ENCODE data around the gene UVRAG.
"Not testable (repeated sequence)": the region's sequence is repeated elsewhere in the genome, so short reads cannot be mapped to it uniquely, and the experiment has no call there.

Gene UVRAG

DNA sequence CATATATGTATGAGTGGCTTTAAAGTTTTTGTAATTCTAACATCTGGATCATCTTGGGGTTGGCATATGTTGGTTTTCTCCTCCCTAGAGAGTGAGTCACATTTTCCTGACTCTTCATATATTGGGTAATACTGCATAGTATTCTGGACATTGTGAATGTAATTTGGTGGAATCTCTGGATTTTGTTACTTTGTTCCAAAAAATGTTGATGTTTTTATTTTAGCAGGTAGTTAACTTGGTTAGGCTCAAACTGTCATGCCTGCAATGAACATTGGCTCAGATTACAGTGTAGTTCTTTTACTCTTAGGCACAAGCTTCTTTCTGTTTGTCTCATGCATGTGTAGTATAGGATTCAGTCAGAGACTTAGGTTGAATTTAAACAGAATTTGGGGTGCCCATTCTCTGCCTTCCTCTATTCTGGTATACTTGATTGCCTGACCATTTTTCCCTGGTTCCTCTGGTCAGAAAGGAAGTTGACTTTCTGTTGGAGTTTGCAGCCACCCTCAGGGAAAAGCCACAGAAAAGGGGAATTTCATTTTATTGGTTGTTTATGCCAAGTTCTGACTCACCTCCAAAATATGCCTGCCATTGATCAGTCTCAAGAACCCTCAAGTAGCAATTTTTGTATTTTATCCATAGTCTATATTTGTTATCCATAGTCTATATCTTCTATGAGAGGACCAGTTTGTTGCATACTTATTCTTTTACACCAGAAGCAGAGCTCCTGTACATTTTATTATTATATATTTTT, 151.7 kb downstream of the UVRAG start:
- FAIRE-seq (peak; percentile 97), DNase-seq (ENCODE audit: insufficient read length, low spot score) (peak; percentile 5)
- TF ChIP-seq POLR2A (IDR thresholded peaks at IDR 0.05; ENCODE audit: low read depth, low read length) = no peak

DNA sequence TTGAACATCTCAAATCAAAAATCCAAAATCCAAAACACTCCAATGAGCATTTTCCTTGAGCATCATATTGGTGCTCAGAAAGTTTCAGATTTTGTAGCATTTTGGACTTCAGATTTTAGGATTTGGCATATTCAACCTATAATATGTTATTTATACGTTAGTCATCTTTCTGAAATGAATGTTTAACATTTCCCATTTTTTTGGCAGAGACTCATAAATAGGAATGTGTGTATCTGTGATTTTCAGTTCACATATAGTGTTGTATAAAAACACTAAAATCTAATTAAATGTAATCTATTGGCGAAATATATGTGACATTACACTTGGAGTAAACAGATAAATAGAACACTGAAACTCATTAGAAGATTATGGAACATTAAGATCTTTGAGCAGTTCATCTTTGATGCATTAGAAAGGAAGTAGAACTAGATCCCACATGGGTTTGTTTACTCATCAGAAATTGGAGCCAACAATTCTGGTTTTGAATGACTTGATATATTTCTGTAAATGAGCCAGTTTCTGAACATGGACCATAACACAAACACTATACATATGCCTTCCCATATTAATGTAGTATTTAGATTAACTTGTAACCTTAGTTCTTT, 153.1 kb downstream of the UVRAG start:
- no peak for TF ChIP-seq POLR2A (IDR thresholded peaks at IDR 0.05; ENCODE audit: low read depth, low read length)
- DNase-seq (ENCODE audit: insufficient read length, low spot score) (no peak), FAIRE-seq (peak; percentile 80)

DNA sequence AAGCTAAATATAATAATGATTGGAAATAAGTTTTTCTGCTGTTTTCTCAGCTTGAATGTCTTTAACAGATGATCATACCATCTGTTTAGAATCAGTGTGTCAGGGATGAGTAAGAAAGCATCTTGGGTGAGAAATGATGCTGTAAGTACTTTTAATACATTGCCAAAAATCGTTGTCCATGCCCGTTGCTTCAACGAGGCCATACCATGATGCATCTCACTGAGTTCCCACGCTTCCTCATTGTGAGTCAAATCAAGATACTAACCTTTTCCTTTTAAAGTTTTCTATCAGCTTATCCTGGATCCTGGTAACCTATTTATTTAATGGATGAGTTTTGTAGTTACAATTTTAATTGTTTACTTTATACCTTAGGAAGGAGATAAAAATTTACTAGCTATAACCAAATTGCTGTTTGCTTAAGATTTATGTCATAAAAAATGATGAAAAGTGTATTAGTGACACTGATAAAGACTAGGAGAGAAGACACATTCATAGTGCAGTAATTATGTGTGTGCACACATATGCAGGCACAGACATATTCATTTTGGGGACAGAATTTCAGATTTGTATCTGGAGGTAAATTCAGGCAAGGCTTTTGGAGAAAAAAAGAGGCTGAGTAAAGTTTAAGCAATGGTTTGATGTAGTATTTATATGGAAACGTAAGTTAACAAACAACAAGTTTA, 154.8 kb downstream of the UVRAG start:
- TF ChIP-seq POLR2A (IDR thresholded peaks at IDR 0.05; ENCODE audit: low read depth, low read length) = no peak
- FAIRE-seq = no peak

DNA sequence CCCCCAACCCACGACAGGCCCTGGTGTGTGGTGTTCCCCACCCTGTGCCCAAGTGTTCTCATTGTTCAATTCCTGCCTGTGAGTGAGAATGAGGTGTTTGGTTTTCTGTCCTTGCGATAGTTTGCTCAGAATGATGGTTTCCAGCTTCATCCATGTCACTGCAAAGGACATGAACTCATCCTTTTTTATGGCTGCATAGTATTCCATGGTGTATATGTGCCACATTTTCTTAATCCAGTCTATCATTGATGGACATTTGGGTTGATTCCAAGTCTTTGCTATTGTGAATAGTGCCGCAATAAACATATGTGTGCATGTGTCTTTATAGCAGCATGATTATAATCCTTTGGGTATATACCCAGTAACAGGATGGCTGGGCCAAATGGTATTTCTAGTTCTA, 158.7 kb downstream of the UVRAG start:
- DNase-seq (ENCODE audit: insufficient read length, low spot score); FAIRE-seq: not testable (repeated sequence)

More for the DNA sequence above, 154.8 kb downstream of the UVRAG start:
- no peak for DNase-seq (ENCODE audit: insufficient read length, low spot score)

DNA sequence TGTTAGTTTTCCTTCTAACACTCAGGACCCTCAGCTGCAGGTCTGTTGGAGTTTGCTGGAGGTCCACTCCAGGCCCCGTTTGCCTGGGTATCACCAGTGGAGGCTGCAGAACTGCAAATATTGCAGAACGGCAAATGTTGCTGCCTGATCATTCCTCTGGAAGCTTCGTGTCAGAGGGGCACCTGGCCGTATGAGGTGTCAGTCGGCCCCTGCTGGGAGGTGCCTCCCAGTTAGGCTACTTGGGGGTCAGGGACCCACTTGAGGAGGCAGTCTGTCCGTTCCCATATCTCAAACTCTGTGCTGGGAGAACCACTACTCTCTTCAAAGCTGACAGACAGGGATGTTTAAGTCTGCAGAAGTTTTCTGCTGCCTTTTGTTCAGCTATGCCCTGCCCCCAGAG, 164.1 kb downstream of the UVRAG start:
- not testable (repeated sequence) for FAIRE-seq; DNase-seq (ENCODE audit: insufficient read length, low spot score)

DNA sequence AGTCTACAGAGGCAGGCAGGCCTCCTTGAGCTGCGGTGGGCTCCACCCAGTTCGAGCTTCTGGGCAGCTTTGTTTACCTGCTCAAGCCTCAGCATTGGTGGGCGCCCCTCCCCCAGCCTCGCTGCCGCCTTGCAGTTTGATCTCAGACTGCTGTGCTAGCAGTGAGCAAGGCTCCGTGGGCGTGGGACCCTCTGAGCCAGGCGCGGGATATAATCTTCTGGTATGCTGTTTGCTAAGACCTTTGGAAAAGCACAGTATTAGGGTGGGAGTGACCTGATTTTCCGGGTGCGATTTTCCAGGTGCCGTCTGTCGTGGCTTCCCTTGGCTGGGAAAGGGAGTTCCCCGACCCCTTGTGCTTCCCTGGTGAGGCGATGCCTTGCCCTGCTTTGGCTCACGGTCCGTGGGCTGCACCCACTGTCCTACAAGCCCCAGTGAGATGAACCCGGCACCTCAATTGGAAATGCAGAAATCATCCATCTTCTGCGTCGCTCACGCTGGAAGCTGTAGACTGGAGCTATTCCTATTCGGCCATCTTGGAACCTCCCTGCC, 164.5 kb downstream of the UVRAG start:
- not testable (repeated sequence) for DNase-seq (ENCODE audit: insufficient read length, low spot score); FAIRE-seq

DNA sequence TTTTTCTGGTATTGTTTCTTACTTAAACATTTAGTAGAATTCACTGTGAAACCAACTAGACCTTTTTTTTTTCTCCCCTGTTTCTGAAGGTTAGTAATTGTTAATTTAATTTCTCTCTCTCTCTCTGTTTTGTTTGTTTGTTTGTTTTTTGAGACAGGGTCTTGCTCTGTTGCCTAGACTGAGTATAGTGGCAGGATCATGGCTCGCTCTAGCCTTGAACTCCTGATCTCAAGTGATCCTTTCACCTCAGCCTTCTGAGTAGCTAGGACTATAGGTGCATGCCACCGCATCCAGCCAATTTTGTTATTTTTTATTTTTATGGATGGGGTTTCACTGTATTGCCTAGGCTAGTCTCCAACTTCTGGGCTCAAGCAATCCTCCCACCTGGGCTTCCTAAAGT, 165.0 kb downstream of the UVRAG start:
- TF ChIP-seq POLR2A (IDR thresholded peaks at IDR 0.05; ENCODE audit: low read depth, low read length) = no peak
- DNase-seq (ENCODE audit: insufficient read length, low spot score) = no peak
- FAIRE-seq = no peak

DNA sequence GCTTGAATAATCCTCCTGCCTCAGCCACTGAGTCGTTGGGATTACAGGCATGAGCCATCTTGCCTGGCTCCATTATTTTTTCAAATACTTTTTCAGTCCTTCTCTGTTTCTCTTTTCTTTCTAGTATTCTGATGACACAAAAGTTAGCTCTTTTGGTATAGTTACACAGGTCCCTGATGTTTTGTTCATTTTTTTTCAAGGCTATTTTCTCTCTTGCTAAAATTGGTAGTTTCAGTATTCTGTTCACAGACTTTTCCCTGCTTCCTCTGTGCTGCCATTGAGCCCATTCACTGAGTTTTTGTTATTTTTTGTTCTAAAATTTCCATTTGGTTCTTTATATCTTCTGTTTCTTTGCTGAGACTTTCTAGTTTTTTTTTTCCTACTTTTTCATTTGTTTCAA, 166.5 kb downstream of the UVRAG start:
- FAIRE-seq (no peak), DNase-seq (ENCODE audit: insufficient read length, low spot score) (no peak)
- TF ChIP-seq POLR2A (IDR thresholded peaks at IDR 0.05; ENCODE audit: low read depth, low read length) = no peak

DNA sequence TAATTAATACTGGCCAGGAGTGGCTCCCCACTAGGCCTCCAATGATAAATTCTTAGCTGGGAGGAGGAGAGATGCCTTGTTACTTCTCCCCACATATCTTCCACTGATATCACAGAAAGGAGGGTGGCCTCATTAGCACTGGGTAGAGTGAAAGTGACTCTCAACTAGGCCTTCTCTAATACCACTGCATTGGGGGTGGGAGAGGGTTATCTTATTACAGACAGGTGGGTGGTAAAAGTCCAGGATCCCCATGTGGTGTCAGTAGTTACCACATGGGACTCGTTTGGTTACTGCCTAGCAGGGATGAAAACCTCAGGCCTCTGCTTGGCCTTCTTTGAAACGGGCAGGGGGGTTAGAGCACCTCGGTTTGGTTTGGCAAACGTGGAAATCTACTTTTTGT, 167.3 kb downstream of the UVRAG start:
- FAIRE-seq (no peak), DNase-seq (ENCODE audit: insufficient read length, low spot score) (no peak)
- no peak for TF ChIP-seq POLR2A (IDR thresholded peaks at IDR 0.05; ENCODE audit: low read depth, low read length)

DNA sequence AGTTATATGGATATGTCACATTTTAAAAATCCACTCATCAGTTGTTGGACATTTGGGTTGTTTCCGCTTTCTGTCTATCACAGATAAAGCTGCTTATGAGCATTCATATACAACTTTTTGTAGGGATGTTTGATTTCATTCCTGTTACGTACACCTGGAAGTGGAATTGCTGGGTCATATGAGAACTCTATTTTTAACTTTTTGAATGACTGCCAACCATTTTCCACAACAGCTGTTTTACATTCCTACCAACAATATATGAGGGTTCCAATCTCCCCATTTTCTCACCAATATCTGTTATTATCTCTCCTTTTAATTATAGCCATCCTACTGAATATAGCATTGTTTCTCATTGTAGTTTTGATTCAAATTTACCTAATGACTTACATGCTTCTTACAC, 172.0 kb downstream of the UVRAG start:
- DNase-seq (ENCODE audit: insufficient read length, low spot score) (no peak), FAIRE-seq (peak; percentile 55)
- no peak for TF ChIP-seq POLR2A (IDR thresholded peaks at IDR 0.05; ENCODE audit: low read depth, low read length)

DNA sequence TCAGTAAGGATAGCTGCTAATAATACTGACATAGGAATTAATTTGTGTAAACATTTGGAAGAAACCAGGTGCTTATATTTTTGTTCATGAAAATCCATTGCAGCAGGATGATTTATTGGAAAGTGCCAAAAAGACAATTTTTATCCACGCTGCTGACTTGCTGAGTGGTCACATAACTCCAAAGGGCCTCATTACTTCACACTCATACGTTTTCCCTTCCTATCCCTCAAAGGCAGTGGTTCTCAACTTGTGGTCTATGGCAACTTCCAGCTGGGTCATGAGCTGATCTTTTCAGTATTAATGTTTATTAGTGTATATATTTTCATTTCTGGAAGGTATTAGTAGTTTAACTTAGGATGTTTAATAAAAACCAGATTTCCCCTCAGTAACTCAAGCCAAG, 178.1 kb downstream of the UVRAG start:
- no peak for FAIRE-seq
- no peak for TF ChIP-seq POLR2A (IDR thresholded peaks at IDR 0.05; ENCODE audit: low read depth, low read length)

DNA sequence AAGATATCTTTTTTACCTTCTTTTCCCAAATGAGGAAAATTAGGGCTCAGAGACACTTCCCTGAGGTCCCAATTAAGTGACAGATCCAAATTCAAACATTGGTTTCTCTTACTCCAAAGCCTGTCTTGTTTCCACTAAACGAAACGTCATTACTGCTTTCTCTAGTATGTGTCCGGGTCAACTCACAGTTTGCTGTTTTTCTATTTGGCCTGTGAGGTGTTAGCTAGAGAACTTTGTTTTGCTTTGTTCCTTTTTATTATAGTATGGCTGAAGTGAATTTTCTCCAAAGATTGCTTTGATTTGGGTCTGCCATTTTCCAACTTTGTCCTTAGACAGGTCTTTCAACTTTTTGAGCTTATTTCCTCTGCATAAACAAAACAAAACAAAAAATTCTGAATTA, 179.6 kb downstream of the UVRAG start:
- no peak for TF ChIP-seq POLR2A (IDR thresholded peaks at IDR 0.05; ENCODE audit: low read depth, low read length)
- FAIRE-seq = no peak
- no peak for DNase-seq (ENCODE audit: insufficient read length, low spot score)

More for the DNA sequence above, 178.1 kb downstream of the UVRAG start:
- DNase-seq (ENCODE audit: insufficient read length, low spot score) = no peak

DNA sequence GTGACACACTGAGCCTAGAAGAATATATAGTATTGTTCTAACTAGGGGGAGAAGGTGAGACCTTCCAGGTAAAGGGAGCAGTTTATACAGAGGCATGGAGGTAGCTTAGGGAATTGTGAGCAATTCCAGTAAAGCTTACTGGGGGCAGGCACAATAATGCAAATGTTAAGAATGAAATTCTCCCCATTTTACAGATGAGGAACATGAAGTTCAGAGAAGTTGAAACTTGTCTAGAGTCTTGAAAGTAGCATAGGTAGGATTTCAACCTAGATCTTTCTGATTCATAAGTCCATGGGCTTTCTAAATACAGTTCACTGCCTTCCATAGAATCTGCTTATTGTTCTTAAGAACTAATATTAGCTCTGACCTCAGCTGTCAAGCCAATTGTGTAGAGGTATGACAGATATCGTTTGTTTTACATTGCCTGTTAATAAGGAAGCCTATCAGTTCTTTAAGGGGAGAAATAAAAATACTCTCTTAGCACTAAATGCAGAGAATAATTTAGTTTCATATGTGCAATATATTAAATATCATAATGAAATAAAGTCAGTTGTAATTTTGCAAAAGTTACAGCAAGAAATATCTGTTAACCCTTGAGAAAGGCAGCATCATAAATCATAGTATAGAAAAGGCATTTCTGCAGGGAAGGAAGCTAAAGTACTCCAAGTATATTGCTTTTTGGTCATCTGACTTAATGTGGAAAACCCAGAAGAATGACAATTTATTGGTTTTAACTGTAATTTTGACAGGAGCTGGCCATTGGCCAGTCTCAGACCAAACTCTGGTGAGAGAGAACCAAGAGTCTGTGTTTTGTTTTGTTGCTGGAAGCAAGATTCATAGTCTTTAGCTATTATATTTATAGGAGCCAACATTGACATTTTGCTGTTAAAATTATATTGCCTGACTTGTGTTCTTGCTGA, 181.8 kb downstream of the UVRAG start:
- TF ChIP-seq POLR2A (IDR thresholded peaks at IDR 0.05; ENCODE audit: low read depth, low read length) = no peak
- FAIRE-seq = peak; percentile 62

DNA sequence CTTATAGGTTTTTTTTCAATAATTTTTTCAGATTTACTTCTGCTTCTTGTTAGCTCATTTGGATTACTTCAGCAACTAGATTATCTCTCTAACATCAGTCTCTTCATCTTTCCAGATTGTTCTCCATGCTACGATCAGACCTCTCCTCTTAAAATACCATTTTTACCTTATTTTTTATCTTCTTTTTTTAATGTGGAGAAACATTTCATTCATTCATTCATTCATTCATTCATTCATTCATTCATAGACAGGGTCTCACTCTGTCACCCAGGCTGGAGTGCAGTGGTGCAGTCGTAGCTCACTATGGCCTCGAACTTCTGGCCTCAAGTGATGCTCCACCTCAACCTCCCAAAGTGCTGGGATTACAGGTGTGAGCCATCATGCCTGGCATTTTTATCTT, 189.4 kb downstream of the UVRAG start:
- FAIRE-seq = no peak
- TF ChIP-seq POLR2A (IDR thresholded peaks at IDR 0.05; ENCODE audit: low read depth, low read length) = no peak
- no peak for DNase-seq (ENCODE audit: insufficient read length, low spot score)

More for the DNA sequence above, 181.8 kb downstream of the UVRAG start:
- DNase-seq (ENCODE audit: insufficient read length, low spot score) = no peak
